Measurements from ENCODE around the gene FYCO1.

Gene FYCO1

GRCh38 chr3:45911511-45912226 lies 84.0 kb downstream of the FYCO1 start:
- DNase-seq, result no peak

- no peak for DNase-seq
Observed at GRCh38 chr3:45910892-45911291, 84.7 kb downstream of the FYCO1 start.

GRCh38 chr3:45909542-45909941 lies 86.1 kb downstream of the FYCO1 start:
- DNase-seq, result no peak

- DNase-seq, result no peak
Observed at GRCh38 chr3:45908761-45909160, 86.9 kb downstream of the FYCO1 start.

- DNase-seq, result no peak
Observed at GRCh38 chr3:45907769-45908705, 87.6 kb downstream of the FYCO1 start.

GRCh38 chr3:45906681-45907407 lies 88.8 kb downstream of the FYCO1 start:
- no peak for DNase-seq

- DNase-seq, result no peak
Observed at GRCh38 chr3:45905755-45906154, 89.9 kb downstream of the FYCO1 start.

GRCh38 chr3:45904931-45905330 lies 90.7 kb downstream of the FYCO1 start:
- no peak for DNase-seq

- no peak for DNase-seq
Observed at GRCh38 chr3:45896956-45897355, 98.7 kb downstream of the FYCO1 start.

- no peak for DNase-seq
Observed at GRCh38 chr3:45895686-45896468, 99.7 kb downstream of the FYCO1 start.

- no peak for DNase-seq
Observed at GRCh38 chr3:45894015-45894414, 101.6 kb downstream of the FYCO1 start.

GRCh38 chr3:45892161-45892560 lies 103.5 kb downstream of the FYCO1 start:
- DNase-seq, result no peak

GRCh38 chr3:45890405-45890804 lies 105.2 kb downstream of the FYCO1 start:
- DNase-seq, result no peak

GRCh38 chr3:45889337-45889736 lies 106.3 kb downstream of the FYCO1 start:
- no peak for DNase-seq

GRCh38 chr3:45887759-45888511 lies 107.7 kb downstream of the FYCO1 start:
- no peak for DNase-seq

GRCh38 chr3:45887285-45887684 lies 108.3 kb downstream of the FYCO1 start:
- DNase-seq, result no peak

- no peak for DNase-seq
Observed at GRCh38 chr3:45885979-45886705, 109.5 kb downstream of the FYCO1 start, which contains the start of gene CCR9. Gene CCR9, plus strand, starts transcription at chr3:45886543. Its CDS starts 8,391 bp downstream, at chr3:45894934.

GRCh38 chr3:45884368-45885201 lies 111.0 kb downstream of the FYCO1 start:
- DNase-seq, result no peak

- no peak for DNase-seq
Observed at GRCh38 chr3:45881078-45882022, 114.3 kb downstream of the FYCO1 start.
